Measurements from ENCODE around the gene PHOX2B. TPM values are rescaled to one million over a fixed set of nuclear protein-coding genes. Genes with fewer than 3 reads are reported as not detected.
"Not testable (repeated sequence)": the region's sequence is repeated elsewhere in the genome, so short reads cannot be mapped to it uniquely, and the experiment has no call there.

The PHOX2B gene
- total and polyA plus RNA-seq, 12 donors: not detected

GRCh38 chr4:41744572-41745291 is 3.8 kb downstream of the PHOX2B start:
- no peaks in the 10 kb centered on the region for H3K36me3 ChIP-seq
- H3K4me3 ChIP-seq: no peak overlapping the region
- ATAC-seq: no peak
- no peak for DNase-seq
- H3K4me1 ChIP-seq: peaks cover 0 to 16% (median 7%) of the 10 kb centered on the region in 9 donors
- TF ChIP-seq CTCF (IDR thresholded peaks at IDR 0.05): no peak
- no peak overlapping the region for H3K27ac ChIP-seq
- H3K9me3 ChIP-seq: no peaks in the 10 kb centered on the region
- peaks cover 24 to 98% (median 96%) of the 10 kb centered on the region in 7 donors for H3K27me3 ChIP-seq
- intact Hi-C loops (cut with DNase I): loop anchor here in 1 of 10 donors (1.0 kb wide), 1 partner anchor 41 kb away; no protein-coding TSS in a partner anchor
- 5 to 6% methylated on average over 33 of the region's 33 CpGs for WGBS, 2 donors

- peaks cover 0 to 3% (median 0%) of the 10 kb centered on the region in 9 donors for H3K4me1 ChIP-seq
- H3K27me3 ChIP-seq: peaks cover 4 to 89% (median 84%) of the 10 kb centered on the region in 7 donors
- intact Hi-C loops (cut with DNase I): no loop called here
- DNase-seq (no peak), ATAC-seq (no peak)
- no peak overlapping the region for H3K4me3 ChIP-seq
- H3K27ac ChIP-seq: no peak overlapping the region
- H3K36me3 ChIP-seq: no peaks in the 10 kb centered on the region
- no peaks in the 10 kb centered on the region for H3K9me3 ChIP-seq
- TF ChIP-seq CTCF (IDR thresholded peaks at IDR 0.05): no peak
- WGBS, 2 donors: 50 to 58% methylated on average over 2 of the region's 2 CpGs
These were observed 7.2 kb downstream of the PHOX2B start for GRCh38 chr4:41741354-41741753.

GRCh38 chr4:41737491-41737890 is 11.0 kb downstream of the PHOX2B start:
- DNase-seq; H3K4me1 ChIP-seq; ATAC-seq; H3K36me3 ChIP-seq; H3K27ac ChIP-seq; H3K4me3 ChIP-seq; H3K9me3 ChIP-seq; intact Hi-C loops (cut with DNase I): not testable (repeated sequence)
- WGBS, 2 donors: 71 to 73% methylated on average over 8 of the region's 8 CpGs
- peaks cover 0 to 86% (median 64%) of the 10 kb centered on the region in 7 donors for H3K27me3 ChIP-seq

- Histone ChIP-seq H3K4me1 (no peaks in the 10 kb centered on the region), H3K9me3 (no peaks in the 10 kb centered on the region), H3K4me3 (no peak overlapping the region), H3K27me3 (peaks cover 0 to 86% (median 44%) of the 10 kb centered on the region in 7 donors), H3K27ac (no peak overlapping the region), H3K36me3 (no peaks in the 10 kb centered on the region)
- intact Hi-C loops (cut with DNase I): no loop called here
- WGBS, 2 donors: 66% methylated on average over 3 of the region's 3 CpGs
- no peak for TF ChIP-seq CTCF (IDR thresholded peaks at IDR 0.05)
- ATAC-seq (no peak), DNase-seq (no peak)
These were observed 14.2 kb downstream of the PHOX2B start for GRCh38 chr4:41734371-41734770.

GRCh38 chr4:41731569-41732126 is 16.9 kb downstream of the PHOX2B start:
- H3K27me3 ChIP-seq: peaks cover 0 to 86% (median 34%) of the 10 kb centered on the region in 7 donors
- no peaks in the 10 kb centered on the region for H3K4me1 ChIP-seq
- H3K36me3 ChIP-seq: no peaks in the 10 kb centered on the region
- no peak overlapping the region for H3K4me3 ChIP-seq
- DNase-seq: no peak
- 41 to 46% methylated on average over 12 of the region's 12 CpGs for WGBS, 2 donors
- H3K9me3 ChIP-seq: peaks cover 0 to 4% (median 0%) of the 10 kb centered on the region in 11 donors
- ATAC-seq: no peak
- no peak for TF ChIP-seq CTCF (IDR thresholded peaks at IDR 0.05)
- H3K27ac ChIP-seq: no peak overlapping the region
- intact Hi-C loops (cut with DNase I): no loop called here
